Chondrocyte (in vitro differentiated cells): ENCODE measurements around the gene MAPK4. TPM values are rescaled to one million over a fixed set of nuclear protein-coding genes. Genes with fewer than 3 reads are reported as not detected.

Source experiments
- total RNA-seq: library from RNA; stranded (reverse); gene quantifications from 3 replicates; pipeline ENCODE4 v1.2.1, GENCODE V29; 2021

MAPK4 gene
- total RNA-seq, 1 donor from 2014 or later = 0.30 TPM

Other genes starting within 250 kb of the MAPK4 start
- 3.7 to 4.7 TPM (median 4.3 TPM) in 3 replicates for gene SKA1, start 185.0 kb upstream of the MAPK4 start, total RNA-seq